ENCODE data around the gene TRPV3.

GRCh38 chr17:3566551-3566950 lies 8.9 kb upstream of the TRPV3 start:
- TF ChIP-seq NFYB (CRISPR knock-in tag; conservative IDR thresholded peaks at IDR 0.05; ENCODE audit: low read depth): no peak
- no peak for TF ChIP-seq JUN (CRISPR knock-in tag; IDR thresholded peaks at IDR 0.05)
